ENCODE measurements around the gene NEK2.

- no peak for TF ChIP-seq CTCF (conservative IDR thresholded peaks at IDR 0.05)
- no peak for TF ChIP-seq ZFX (IDR thresholded peaks at IDR 0.05)
These were observed 40.5 kb downstream of the NEK2 start for GRCh38 chr1:211634931-211635330.
